PC-3 (cell line): ENCODE data around the gene DOC2B. TPM values are rescaled to one million over a fixed set of nuclear protein-coding genes. Genes with fewer than 3 reads are reported as not detected.

Source experiments
- ATAC-seq: fragments of 200-7000 bp; cut with Tn5 transposase; 2 replicates; pipeline ENCODE4 v1.9.1; 2020; ENCODE audit warnings: mild to moderate bottlenecking, moderate library complexity
- BruUV-seq: library from RNA; stranded (reverse); fragments of 400-500 nt; replicated peaks from 2 replicates; lab custom pipeline; 2021; lab: Mats Ljungman, UMichigan
- CTCF ChIA-PET: fragments of 300-600 bp; sonication (Branson Sonifier 250); formaldehyde crosslinking; loops from one replicate; lab custom pipeline; 2022; ENCODE audit warnings: antibody characterized with exemption; lab: Charles Lee
- POLR2A ChIA-PET: fragments of 300-600 bp; sonication (Branson Sonifier 250); formaldehyde crosslinking; loops from one replicate; lab custom pipeline; 2022; ENCODE audit warnings: antibody characterized with exemption; ENCODE audit not compliant: unreplicated experiment; lab: Charles Lee
- DNase-seq: peaks from one replicate; pipeline ENCODE4 v3.0.0-alpha.2; 2015
- H2AFZ ChIP-seq: fragments of 300-600 bp; sonication (generic); 2 replicates; pipeline ENCODE4 v1.6.0; 2016; ENCODE audit warnings: antibody characterized with exemption, low read length
- H3F3A ChIP-seq: fragments of 300-600 bp; sonication (generic); one replicate; pipeline ENCODE4 v1.6.0; 2017; ENCODE audit warnings: antibody characterized with exemption, low read length, control low read depth, mild to moderate bottlenecking; ENCODE audit not compliant: unreplicated experiment
- H3K27ac ChIP-seq: fragments of 300-600 bp; sonication (generic); 2 replicates; pipeline ENCODE4 v1.5.1; 2016; ENCODE audit warnings: mild to moderate bottlenecking, low read length
- H3K27me3 ChIP-seq: fragments of 300-600 bp; sonication (generic); 2 replicates; pipeline ENCODE4 v1.6.1; 2016; ENCODE audit warnings: low read length, mixed read lengths
- H3K36me3 ChIP-seq: fragments of 300-600 bp; sonication (generic); 2 replicates; pipeline ENCODE4 v1.6.1; 2016; ENCODE audit warnings: low read depth, mixed run types, low read length, mixed read lengths
- H3K4me1 ChIP-seq: fragments of 300-600 bp; sonication (generic); 2 replicates; pipeline ENCODE4 v1.5.1; 2016; ENCODE audit warnings: low read length; ENCODE audit not compliant: insufficient read depth
- H3K4me2 ChIP-seq: fragments of 300-600 bp; sonication (generic); 2 replicates; pipeline ENCODE4 v1.6.0; 2016; ENCODE audit warnings: low read length
- H3K4me3 ChIP-seq: fragments of 300-600 bp; sonication (generic); 2 replicates; pipeline ENCODE4 v1.5.1; 2016; ENCODE audit warnings: mild to moderate bottlenecking, low read length, mixed read lengths
- H3K79me2 ChIP-seq: fragments of 300-600 bp; sonication (generic); 2 replicates; pipeline ENCODE4 v1.6.1; 2017; ENCODE audit warnings: low read length, mixed read lengths
- H3K9ac ChIP-seq: fragments of 300-600 bp; sonication (generic); 2 replicates; pipeline ENCODE4 v1.6.0; 2016; ENCODE audit warnings: mild to moderate bottlenecking, low read length
- H3K9me2 ChIP-seq: fragments of 300-600 bp; sonication (generic); replicated peaks from 2 replicates; pipeline ENCODE4 v1.6.1; 2016; ENCODE audit warnings: mixed run types, low read length, mixed read lengths
- H3K9me3 ChIP-seq: fragments of 300-600 bp; sonication (generic); 2 replicates; pipeline ENCODE4 v1.6.1; 2016; ENCODE audit warnings: low read length, mixed read lengths
- H4K20me1 ChIP-seq: fragments of 300-600 bp; sonication (generic); 2 replicates; pipeline ENCODE4 v1.6.1; 2016; ENCODE audit warnings: low read length, mixed read lengths
- CTCF ChIP-seq: fragments of 300-600 bp; sonication (generic); conservative IDR thresholded peaks from 2 replicates; pipeline ENCODE4 v1.5.1; 2017; ENCODE audit warnings: antibody characterized with exemption, low read depth, mild to moderate bottlenecking, low read length
- EZH2 ChIP-seq: fragments of 300-600 bp; sonication (generic); IDR thresholded peaks from one replicate; pipeline ENCODE4 v1.6.1; 2017; ENCODE audit warnings: antibody characterized with exemption, mild to moderate bottlenecking, low read length; ENCODE audit not compliant: unreplicated experiment
- EZH2phosphoT487 ChIP-seq: fragments of 300-600 bp; sonication (generic); IDR thresholded peaks from 2 replicates; pipeline ENCODE4 v1.6.1; 2018; ENCODE audit warnings: mild to moderate bottlenecking, antibody characterized with exemption, low read length, borderline replicate concordance
- intact Hi-C: fragments of 100-400 bp; cut with micrococcal nuclease; formaldehyde crosslinking; loops from 2 replicates; pipeline ENCODE4 v1.9.0; 2023
- total RNA-seq: library from RNA; depleted of rRNA; stranded (reverse); fragments of >200 nt; gene quantifications from 2 replicates; pipeline ENCODE4 v1.2.3, GENCODE V29; 2014

DOC2B gene
- total RNA-seq, 1 experiment from 2014 or later = 0.69 TPM

GRCh38 chr17:227078-227945 lies 45.9 kb upstream of the DOC2B start:
- Histone ChIP-seq H3K4me2 (no peak overlapping the region), H3K4me1 (no peaks in the 10 kb centered on the region), H3K27me3 (no peaks in the 10 kb centered on the region), H3K79me2 (no peaks in the 10 kb centered on the region), H3K9ac (no peak overlapping the region), H3K27ac (no peak overlapping the region), H3F3A (no peaks in the 10 kb centered on the region), H4K20me1 (no peaks in the 10 kb centered on the region), H3K9me2 (no peaks in the 10 kb centered on the region), H3K36me3 (no peaks in the 10 kb centered on the region), H3K9me3 (no peaks in the 10 kb centered on the region), H3K4me3 (no peak overlapping the region), H2AFZ (no peak overlapping the region)
- ChIA-PET POLR2A (no interaction called here), CTCF (no interaction called here)
- intact Hi-C loops = no loop called here
- DNase-seq (no peak), ATAC-seq (no peak)
- no TSS peak for BruUV-seq
- TF ChIP-seq CTCF = no peak
- TF ChIP-seq EZH2 = no peak
- TF ChIP-seq EZH2phosphoT487 = no peak

GRCh38 chr17:226108-227077 lies 44.9 kb upstream of the DOC2B start:
- Histone ChIP-seq H3K9me2 (no peaks in the 10 kb centered on the region), H3K9ac (no peak overlapping the region), H3F3A (no peaks in the 10 kb centered on the region), H3K27me3 (no peaks in the 10 kb centered on the region), H4K20me1 (no peaks in the 10 kb centered on the region), H3K4me3 (no peak overlapping the region), H3K9me3 (no peaks in the 10 kb centered on the region), H2AFZ (no peak overlapping the region), H3K4me2 (no peak overlapping the region), H3K36me3 (no peaks in the 10 kb centered on the region), H3K4me1 (no peaks in the 10 kb centered on the region), H3K79me2 (no peaks in the 10 kb centered on the region), H3K27ac (no peak overlapping the region)
- intact Hi-C loops = no loop called here
- BruUV-seq = no TSS peak
- ChIA-PET CTCF (no interaction called here), POLR2A (no interaction called here)
- ATAC-seq (no peak), DNase-seq (no peak)
- TF ChIP-seq EZH2phosphoT487 (no peak), CTCF (no peak), EZH2 (no peak)
